Upper lobe of left lung (tissue), 4 donors: Measurements from ENCODE around the gene AIF1.

Source experiments
- POLR2A ChIP-seq, 4 donors: fragments of 450-650 bp; IDR thresholded peaks; one replicate each; pipeline ENCODE4 v1.5.1; 2016 to 2017; ENCODE audit warnings: antibody characterized with exemption in 4 of 4, mild to moderate bottlenecking in 2 of 4
- TF ChIP-seq, protein P1 (sequence below), 6 experiments: fragments of 450-650 bp in 4 of 6; fragments of 200-600 bp in 2 of 6; sonication (generic) in 2 of 6; IDR thresholded peaks; one replicate each; pipeline ENCODE4 v1.5.1; 2016 to 2019; ENCODE audit warnings: antibody characterized with exemption in 6 of 6

DNA sequence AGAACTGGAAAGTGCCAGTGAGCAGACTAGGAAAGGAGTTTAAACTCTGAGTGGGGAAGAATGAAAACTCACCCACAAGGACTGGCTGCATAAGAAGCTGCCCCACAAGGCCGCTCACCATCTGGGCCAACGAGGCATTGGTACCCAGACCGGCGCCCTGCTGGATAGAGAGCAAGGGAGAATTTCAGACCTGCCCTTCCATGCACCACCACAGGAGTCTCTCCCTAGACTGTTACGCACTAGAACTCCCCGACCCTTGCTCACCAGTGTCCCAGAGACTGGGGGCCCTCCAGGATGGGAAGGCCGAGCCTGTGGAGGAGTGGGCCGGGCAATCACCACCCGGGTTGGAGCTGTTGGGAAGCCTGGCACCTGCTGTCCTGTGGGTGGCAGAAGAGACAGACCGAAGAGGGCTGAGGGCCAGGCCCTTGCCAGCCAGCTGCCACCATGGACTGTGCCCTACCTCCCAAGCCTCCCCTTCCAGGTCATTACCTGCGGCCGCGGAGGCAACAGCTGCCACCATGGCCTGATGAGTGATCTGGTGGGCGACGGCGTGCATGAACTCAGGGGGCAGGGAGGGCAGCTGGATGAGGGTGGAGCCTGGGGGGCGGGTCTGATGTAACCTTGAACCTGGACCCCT lies 28.9 kb downstream of the AIF1 start:
- no peak for TF ChIP-seq POLR2A (IDR thresholded peaks at IDR 0.05)
- TF ChIP-seq, protein P1, sequence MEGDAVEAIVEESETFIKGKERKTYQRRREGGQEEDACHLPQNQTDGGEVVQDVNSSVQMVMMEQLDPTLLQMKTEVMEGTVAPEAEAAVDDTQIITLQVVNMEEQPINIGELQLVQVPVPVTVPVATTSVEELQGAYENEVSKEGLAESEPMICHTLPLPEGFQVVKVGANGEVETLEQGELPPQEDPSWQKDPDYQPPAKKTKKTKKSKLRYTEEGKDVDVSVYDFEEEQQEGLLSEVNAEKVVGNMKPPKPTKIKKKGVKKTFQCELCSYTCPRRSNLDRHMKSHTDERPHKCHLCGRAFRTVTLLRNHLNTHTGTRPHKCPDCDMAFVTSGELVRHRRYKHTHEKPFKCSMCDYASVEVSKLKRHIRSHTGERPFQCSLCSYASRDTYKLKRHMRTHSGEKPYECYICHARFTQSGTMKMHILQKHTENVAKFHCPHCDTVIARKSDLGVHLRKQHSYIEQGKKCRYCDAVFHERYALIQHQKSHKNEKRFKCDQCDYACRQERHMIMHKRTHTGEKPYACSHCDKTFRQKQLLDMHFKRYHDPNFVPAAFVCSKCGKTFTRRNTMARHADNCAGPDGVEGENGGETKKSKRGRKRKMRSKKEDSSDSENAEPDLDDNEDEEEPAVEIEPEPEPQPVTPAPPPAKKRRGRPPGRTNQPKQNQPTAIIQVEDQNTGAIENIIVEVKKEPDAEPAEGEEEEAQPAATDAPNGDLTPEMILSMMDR (IDR thresholded peaks at IDR 0.05) = no peak
